ENCODE data around the gene PCYT1A.
"Not testable (repeated sequence)": the region's sequence is repeated elsewhere in the genome, so short reads cannot be mapped to it uniquely, and the experiment has no call there.

- TF ChIP-seq POLR2AphosphoS5, POLR2A (IDR thresholded peaks at IDR 0.05; ENCODE audit: low read depth, low read length): not testable (repeated sequence)
These were observed 26.6 kb upstream of the PCYT1A start for GRCh38 chr3:196314086-196314485.
